IMR-90 (cell line): ENCODE data around the gene CCNI2. TPM values are rescaled to one million over a fixed set of nuclear protein-coding genes. Genes with fewer than 3 reads are reported as not detected.

Experiments used
- ATAC-seq: fragments of 200-7000 bp; cut with Tn5 transposase; 2 replicates; pipeline ENCODE4 v1.9.1; 2020; ENCODE audit warnings: low read depth, mild to moderate bottlenecking, moderate library complexity
- BruUV-seq: library from RNA; stranded (reverse); fragments of 400-500 nt; replicated peaks from 2 replicates; lab custom pipeline; 2021; lab: Mats Ljungman, UMichigan
- CTCF ChIA-PET: fragments of 300-600 bp; formaldehyde crosslinking; extraction: SDS; loops from one replicate; lab custom pipeline; 2021; ENCODE audit warnings: antibody characterized with exemption; lab: Yijun Ruan, JAX
- POLR2A ChIA-PET: fragments of 300-600 bp; sonication (Branson Sonifier 250); formaldehyde crosslinking; loops from one replicate; lab custom pipeline; 2022; ENCODE audit warnings: antibody characterized with exemption; ENCODE audit not compliant: unreplicated experiment; lab: Charles Lee
- DNase-seq: peaks from one replicate; pipeline ENCODE4 v3.0.0; 2013
- H2AFZ ChIP-seq: replicated peaks from 2 replicates; pipeline ENCODE3; 2013; ENCODE audit warnings: low read length, mild to moderate bottlenecking; ENCODE audit not compliant: poor library complexity
- H2AK5ac ChIP-seq: 2 replicates; pipeline ENCODE4 v1.6.1; 2013; ENCODE audit warnings: low read depth, low read length, inconsistent platforms
- H2AK9ac ChIP-seq: replicated peaks from 2 replicates; pipeline ENCODE3; 2013; ENCODE audit warnings: mild to moderate bottlenecking, low read depth, low read length, moderate library complexity; ENCODE audit not compliant: poor library complexity
- H2BK120ac ChIP-seq: 2 replicates; pipeline ENCODE4 v1.6.1; 2013; ENCODE audit warnings: low read depth, low read length, inconsistent platforms
- H2BK15ac ChIP-seq: 3 replicates; pipeline ENCODE4 v1.6.1; 2013; ENCODE audit warnings: low read depth, low read length, inconsistent platforms
- H2BK20ac ChIP-seq: 2 replicates; pipeline ENCODE4 v1.6.1; 2013; ENCODE audit warnings: low read depth, mild to moderate bottlenecking, inconsistent platforms, low read length, moderate library complexity
- H2BK5ac ChIP-seq: 2 replicates; pipeline ENCODE4 v1.6.1; 2013; ENCODE audit warnings: mild to moderate bottlenecking, low read depth, low read length, inconsistent platforms; ENCODE audit not compliant: poor library complexity, severe bottlenecking
- H3K14ac ChIP-seq: replicated peaks from 2 replicates; pipeline ENCODE4 v1.6.1; 2013; ENCODE audit warnings: low read depth, low read length, inconsistent platforms
- H3K18ac ChIP-seq: 2 replicates; pipeline ENCODE4 v1.6.1; 2013; ENCODE audit warnings: low read depth, low read length, control low read depth
- H3K23ac ChIP-seq: 2 replicates; pipeline ENCODE4 v1.6.1; 2013; ENCODE audit warnings: low read depth, low read length, inconsistent platforms
- H3K27ac ChIP-seq: 2 replicates; pipeline ENCODE4 v1.5.1; 2013; ENCODE audit warnings: mild to moderate bottlenecking, control low read depth, low read length; ENCODE audit not compliant: insufficient read depth
- H3K27me3 ChIP-seq: 2 replicates; pipeline ENCODE4 v1.6.1; 2013; ENCODE audit warnings: low read length; ENCODE audit not compliant: control insufficient read depth, insufficient read depth
- H3K36me3 ChIP-seq: 2 replicates; pipeline ENCODE4 v1.6.1; 2013; ENCODE audit warnings: low read length, mixed read lengths; ENCODE audit not compliant: control insufficient read depth, insufficient read depth
- H3K4ac ChIP-seq: 2 replicates; pipeline ENCODE4 v1.6.1; 2013; ENCODE audit warnings: low read depth, low read length, inconsistent platforms
- H3K4me1 ChIP-seq: 2 replicates; pipeline ENCODE4 v1.6.1; 2013; ENCODE audit warnings: low read length, mixed read lengths; ENCODE audit not compliant: control insufficient read depth, insufficient read depth
- H3K4me2 ChIP-seq: 2 replicates; pipeline ENCODE4 v1.6.1; 2013; ENCODE audit warnings: low read depth, mild to moderate bottlenecking, control low read depth, low read length, moderate library complexity
- H3K4me3 ChIP-seq: 2 replicates; pipeline ENCODE4 v1.5.1; 2013; ENCODE audit warnings: low read depth, mild to moderate bottlenecking, control low read depth, low read length, moderate library complexity; ENCODE audit not compliant: insufficient read depth
- H3K56ac ChIP-seq: 2 replicates; pipeline ENCODE4 v1.6.1; 2013; ENCODE audit warnings: low read length, inconsistent platforms; ENCODE audit not compliant: insufficient read depth; ENCODE audit errors: extremely low read depth
- H3K79me1 ChIP-seq, 2 experiments: 2 replicates each; pipeline ENCODE4 v1.6.1; 2013; ENCODE audit warnings: low read length in 2 of 2, inconsistent platforms in 1 of 2, low read depth in 1 of 2
- H3K9ac ChIP-seq: 2 replicates; pipeline ENCODE4 v1.6.1; 2013; ENCODE audit warnings: low read depth, low read length, control low read depth
- H3K9me1 ChIP-seq: 2 replicates; pipeline ENCODE4 v1.6.1; 2013; ENCODE audit warnings: low read length, inconsistent platforms; ENCODE audit not compliant: insufficient read depth
- H3K9me3 ChIP-seq: 2 replicates; pipeline ENCODE4 v1.6.1; 2013; ENCODE audit warnings: low read length; ENCODE audit not compliant: control insufficient read depth, insufficient read depth
- H4K20me1 ChIP-seq: 2 replicates; pipeline ENCODE4 v1.6.1; 2013; ENCODE audit warnings: low read length, inconsistent platforms; ENCODE audit not compliant: insufficient read depth
- H4K5ac ChIP-seq: 2 replicates; pipeline ENCODE4 v1.6.1; 2013; ENCODE audit warnings: mild to moderate bottlenecking, low read depth, low read length, control low read depth
- H4K8ac ChIP-seq, 2 experiments: 2 replicates each; pipeline ENCODE4 v1.6.1; 2013; ENCODE audit warnings: low read depth in 2 of 2, low read length in 2 of 2, control low read depth in 1 of 2, inconsistent platforms in 1 of 2
- H4K91ac ChIP-seq: 2 replicates; pipeline ENCODE4 v1.6.1; 2013; ENCODE audit warnings: low read depth, low read length, inconsistent platforms; ENCODE audit not compliant: insufficient read depth
- MAFK ChIP-seq: IDR thresholded peaks from 2 replicates; pipeline ENCODE4 v1.6.1; 2012; ENCODE audit warnings: low read depth, low read length, improper control_type of control experiment
- MAZ ChIP-seq: IDR thresholded peaks from 2 replicates; pipeline ENCODE4 v1.6.1; 2012; ENCODE audit warnings: low read depth, mild to moderate bottlenecking, low read length, improper control_type of control experiment, moderate library complexity, borderline replicate concordance
- MXI1 ChIP-seq: IDR thresholded peaks from 2 replicates; pipeline ENCODE4 v1.6.1; 2012; ENCODE audit warnings: low read depth, mild to moderate bottlenecking, low read length, moderate library complexity, borderline replicate concordance
- NFE2L2 ChIP-seq: fragments of 150-350 bp; IDR thresholded peaks from 2 replicates; pipeline ENCODE4 v1.6.1; 2016; ENCODE audit warnings: low read depth, mild to moderate bottlenecking, low read length
- POLR2A ChIP-seq: IDR thresholded peaks from 2 replicates; pipeline ENCODE4 v1.6.1; 2012; ENCODE audit warnings: mild to moderate bottlenecking, low read depth, low read length
- WGBS, 2 experiments: methylation state at CpG; one replicate each; pipeline versions ENCODE4 v1.1.5 to v1.1.7; 2013; ENCODE audit warnings: missing lambda C conversion rate in 2 of 2; ENCODE audit not compliant: insufficient read length in 1 of 2; ENCODE audit errors: extremely low coverage in 2 of 2; 5-methylcytosine and 5-hydroxymethylcytosine counted together
- dilution Hi-C: fragments of 300-500 bp; cut with HindIII; formaldehyde crosslinking; loops from one replicate; pipeline ENCODE4 v1.14.3; 2018; ENCODE audit warnings: low sequenced_read_pairs; ENCODE audit not compliant: unreplicated experiment
- in situ Hi-C: fragments of 300-500 bp; cut with MboI; formaldehyde crosslinking; loops from 3 replicates; pipeline ENCODE4 v1.14.3; 2019; ENCODE audit warnings: low sequenced_read_pairs, inconsistent platforms, mixed read lengths
- intact Hi-C: fragments of 100-400 bp; cut with micrococcal nuclease; formaldehyde crosslinking; loops from 2 replicates; pipeline ENCODE4 v1.10.0; 2022
- polyA plus RNA-seq, 3 experiments: library from polyadenylated mRNA; depleted of rRNA; stranded (reverse); fragments of >200 nt; gene quantifications; 2 replicates each; pipeline ENCODE4 v1.2.3, GENCODE V29; 2012; ENCODE audit warnings: low replicate concordance in 1 of 3
- total RNA-seq: library from RNA; depleted of rRNA; stranded (reverse); fragments of >200 nt; gene quantifications from 2 replicates; pipeline ENCODE4 v1.2.3, GENCODE V29; 2012
- TF ChIP-seq, protein P1 (sequence below): fragments of 150-350 bp; IDR thresholded peaks from 2 replicates; pipeline ENCODE4 v1.6.1; 2016; ENCODE audit warnings: low read depth, mild to moderate bottlenecking, low read length, moderate library complexity, borderline replicate concordance

Gene CCNI2
- total and polyA plus RNA-seq, 2 of the 4 experiments (the other 2 are of a cell fraction): not detected

DNA sequence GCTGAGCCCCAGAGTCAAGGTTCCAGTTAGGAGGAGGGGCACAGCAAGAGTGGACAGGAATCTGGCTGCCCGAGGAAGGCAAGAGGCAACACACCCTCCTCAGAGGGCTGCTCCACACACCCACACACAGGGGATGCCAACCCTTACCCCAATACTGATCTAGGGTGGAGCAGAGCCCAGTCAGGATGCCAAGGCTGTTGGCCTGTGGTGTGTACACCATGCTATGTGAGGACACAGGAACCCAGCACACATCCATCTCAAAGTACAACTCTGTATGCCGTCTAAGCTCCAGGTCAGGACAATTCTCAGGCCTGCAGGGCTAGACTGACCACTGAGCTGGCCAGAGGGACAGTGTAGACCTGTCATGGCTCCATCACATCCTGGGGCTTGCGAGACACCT is 27.2 kb downstream of the CCNI2 start (continued):
- no peak for TF ChIP-seq POLR2A

DNA sequence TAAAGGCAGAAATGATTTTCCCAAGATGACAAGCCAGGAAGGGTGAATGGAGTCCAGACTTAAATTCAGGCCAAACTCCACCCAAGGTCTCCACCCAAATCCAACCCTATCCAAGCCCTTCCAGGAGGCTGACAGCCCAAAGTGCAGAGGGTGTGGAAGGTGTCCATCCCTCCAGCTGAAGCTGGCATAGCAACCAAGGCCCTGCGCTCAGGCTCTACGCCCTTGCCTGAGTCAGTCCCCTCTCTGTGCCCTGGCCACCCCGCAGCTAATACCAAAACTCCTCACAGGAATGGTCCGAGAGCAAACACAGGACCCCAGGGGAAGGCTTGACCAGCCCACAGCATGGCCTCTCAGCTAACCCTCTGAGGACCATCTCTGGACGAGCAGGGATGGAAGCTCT is 27.7 kb downstream of the CCNI2 start:
- H3K23ac ChIP-seq: peak overlapping the region; percentile 37; the same call in 1 of the 2 replicates
- H2AK9ac ChIP-seq: no peak overlapping the region
- no CpG with 5 or more reads among the region's 5 CpGs for WGBS, 2 experiments
- BruUV-seq: no TSS peak
- no peak overlapping the region for H4K5ac ChIP-seq
- no peak overlapping the region for H3K27ac ChIP-seq
- in situ Hi-C loops: no loop called here
- ATAC-seq: no peak
- dilution Hi-C loops: no loop called here
- H3K56ac ChIP-seq: no peak overlapping the region
- H4K8ac ChIP-seq: no peak overlapping the region
- no peak overlapping the region for H3K9ac ChIP-seq
- peaks cover 19% of the 10 kb centered on the region for H3K4me1 ChIP-seq
- H3K14ac ChIP-seq: no peak overlapping the region
- no peaks in the 10 kb centered on the region for H3K36me3 ChIP-seq
- 0 out of 2 replicates have a peak overlapping the region, but pooled peaks have one; percentile 18 for H2AK5ac ChIP-seq
- no peak overlapping the region for H3K18ac ChIP-seq
- H3K4me3 ChIP-seq: no peak overlapping the region
- H2BK15ac ChIP-seq: no peak overlapping the region
- no peak overlapping the region for H2BK120ac ChIP-seq
- H2AFZ ChIP-seq: no peak overlapping the region
- H3K4me2 ChIP-seq: no peak overlapping the region
- H3K9me1 ChIP-seq: peaks cover 44% of the 10 kb centered on the region
- ChIA-PET CTCF (interaction anchor here (0.5 to 1.9 kb wide), 4 partner anchors 10 to 1241 kb away, joined by 3 to 6 read pairs (median 4); no protein-coding TSS in a partner anchor), POLR2A (no interaction called here)
- intact Hi-C loops: no loop called here
- no peaks in the 10 kb centered on the region for H3K9me3 ChIP-seq
- H2BK5ac ChIP-seq: no peak overlapping the region
- no peak overlapping the region for H3K4ac ChIP-seq
- TF ChIP-seq POLR2A (no peak), MAZ (no peak), MXI1 (no peak), MAFK (no peak), NFE2L2 (no peak)
- TF ChIP-seq, protein P1, sequence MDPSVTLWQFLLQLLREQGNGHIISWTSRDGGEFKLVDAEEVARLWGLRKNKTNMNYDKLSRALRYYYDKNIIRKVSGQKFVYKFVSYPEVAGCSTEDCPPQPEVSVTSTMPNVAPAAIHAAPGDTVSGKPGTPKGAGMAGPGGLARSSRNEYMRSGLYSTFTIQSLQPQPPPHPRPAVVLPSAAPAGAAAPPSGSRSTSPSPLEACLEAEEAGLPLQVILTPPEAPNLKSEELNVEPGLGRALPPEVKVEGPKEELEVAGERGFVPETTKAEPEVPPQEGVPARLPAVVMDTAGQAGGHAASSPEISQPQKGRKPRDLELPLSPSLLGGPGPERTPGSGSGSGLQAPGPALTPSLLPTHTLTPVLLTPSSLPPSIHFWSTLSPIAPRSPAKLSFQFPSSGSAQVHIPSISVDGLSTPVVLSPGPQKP: no peak
- DNase-seq: no peak
- no peak overlapping the region for H2BK20ac ChIP-seq
- peaks cover 27 to 72% of the 10 kb centered on the region in 2 experiments for H3K79me1 ChIP-seq
- H4K91ac ChIP-seq: no peak overlapping the region
- H4K20me1 ChIP-seq: peaks cover 48% of the 10 kb centered on the region
- no peaks in the 10 kb centered on the region for H3K27me3 ChIP-seq
